ENCODE measurements around the gene GRIK4.

The GRIK4 gene

GRCh38 chr11:120652705-120653335 is 141.3 kb downstream of the GRIK4 start:
- H3K27ac ChIP-seq: no peak overlapping the region
- TF ChIP-seq, protein P1, sequence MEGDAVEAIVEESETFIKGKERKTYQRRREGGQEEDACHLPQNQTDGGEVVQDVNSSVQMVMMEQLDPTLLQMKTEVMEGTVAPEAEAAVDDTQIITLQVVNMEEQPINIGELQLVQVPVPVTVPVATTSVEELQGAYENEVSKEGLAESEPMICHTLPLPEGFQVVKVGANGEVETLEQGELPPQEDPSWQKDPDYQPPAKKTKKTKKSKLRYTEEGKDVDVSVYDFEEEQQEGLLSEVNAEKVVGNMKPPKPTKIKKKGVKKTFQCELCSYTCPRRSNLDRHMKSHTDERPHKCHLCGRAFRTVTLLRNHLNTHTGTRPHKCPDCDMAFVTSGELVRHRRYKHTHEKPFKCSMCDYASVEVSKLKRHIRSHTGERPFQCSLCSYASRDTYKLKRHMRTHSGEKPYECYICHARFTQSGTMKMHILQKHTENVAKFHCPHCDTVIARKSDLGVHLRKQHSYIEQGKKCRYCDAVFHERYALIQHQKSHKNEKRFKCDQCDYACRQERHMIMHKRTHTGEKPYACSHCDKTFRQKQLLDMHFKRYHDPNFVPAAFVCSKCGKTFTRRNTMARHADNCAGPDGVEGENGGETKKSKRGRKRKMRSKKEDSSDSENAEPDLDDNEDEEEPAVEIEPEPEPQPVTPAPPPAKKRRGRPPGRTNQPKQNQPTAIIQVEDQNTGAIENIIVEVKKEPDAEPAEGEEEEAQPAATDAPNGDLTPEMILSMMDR (conservative IDR thresholded peaks at IDR 0.05; ENCODE audit: low read depth, low read length): no peak

DNA sequence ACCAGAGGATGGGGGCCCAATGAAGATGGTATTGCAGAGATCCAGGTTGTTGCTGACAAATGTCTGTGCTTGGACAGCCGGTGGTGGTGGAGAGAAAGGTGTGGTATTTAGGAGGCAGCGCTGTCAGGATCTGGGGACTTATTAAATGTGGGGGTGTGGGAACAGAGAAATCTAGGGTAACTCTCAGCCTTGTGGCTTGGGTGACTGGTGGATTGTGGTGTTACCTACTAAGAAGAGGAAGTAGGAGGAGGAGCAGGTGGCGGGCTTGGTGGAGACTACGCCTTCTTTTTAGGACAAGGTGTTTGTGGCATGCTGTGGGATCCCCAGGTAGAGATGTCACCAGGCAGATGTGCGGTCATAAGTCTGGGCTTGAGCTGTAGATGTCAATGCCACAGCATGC is 144.0 kb downstream of the GRIK4 start:
- Histone ChIP-seq H3K4me3 (IDR thresholded peaks at IDR 0.05; ENCODE audit: insufficient read depth, low read depth, low read length) (no peak overlapping the region), H3K4me2 (no peak overlapping the region), H3K79me2 (ENCODE audit: insufficient read depth, low read depth) (no peaks in the 10 kb centered on the region), H3K36me3 (ENCODE audit: insufficient read depth) (no peaks in the 10 kb centered on the region), H4K20me1 (ENCODE audit: insufficient read depth) (no peaks in the 10 kb centered on the region), H3K27me3 (ENCODE audit: insufficient read depth, low read depth) (no peaks in the 10 kb centered on the region), H2AFZ (ENCODE audit: low read depth) (no peak overlapping the region), H3K4me1 (ENCODE audit: low read depth, poor library complexity, severe bottlenecking) (peaks cover 24% of the 10 kb centered on the region), H3K9ac (no peak overlapping the region), H3K27ac (no peak overlapping the region)
- TF ChIP-seq, protein P1 (conservative IDR thresholded peaks at IDR 0.05; ENCODE audit: low read depth, low read length): no peak

More at GRCh38 chr11:120652705-120653335, 141.3 kb downstream of the GRIK4 start:
- Histone ChIP-seq H3K9ac (no peak overlapping the region), H4K20me1 (ENCODE audit: insufficient read depth) (no peaks in the 10 kb centered on the region), H3K36me3 (ENCODE audit: insufficient read depth) (no peaks in the 10 kb centered on the region), H3K4me3 (IDR thresholded peaks at IDR 0.05; ENCODE audit: insufficient read depth, low read depth, low read length) (no peak overlapping the region), H3K4me1 (ENCODE audit: low read depth, poor library complexity, severe bottlenecking) (peaks cover 12% of the 10 kb centered on the region), H3K4me2 (no peak overlapping the region), H3K27me3 (ENCODE audit: insufficient read depth, low read depth) (no peaks in the 10 kb centered on the region), H2AFZ (ENCODE audit: low read depth) (no peak overlapping the region), H3K79me2 (ENCODE audit: insufficient read depth, low read depth) (no peaks in the 10 kb centered on the region)

DNA sequence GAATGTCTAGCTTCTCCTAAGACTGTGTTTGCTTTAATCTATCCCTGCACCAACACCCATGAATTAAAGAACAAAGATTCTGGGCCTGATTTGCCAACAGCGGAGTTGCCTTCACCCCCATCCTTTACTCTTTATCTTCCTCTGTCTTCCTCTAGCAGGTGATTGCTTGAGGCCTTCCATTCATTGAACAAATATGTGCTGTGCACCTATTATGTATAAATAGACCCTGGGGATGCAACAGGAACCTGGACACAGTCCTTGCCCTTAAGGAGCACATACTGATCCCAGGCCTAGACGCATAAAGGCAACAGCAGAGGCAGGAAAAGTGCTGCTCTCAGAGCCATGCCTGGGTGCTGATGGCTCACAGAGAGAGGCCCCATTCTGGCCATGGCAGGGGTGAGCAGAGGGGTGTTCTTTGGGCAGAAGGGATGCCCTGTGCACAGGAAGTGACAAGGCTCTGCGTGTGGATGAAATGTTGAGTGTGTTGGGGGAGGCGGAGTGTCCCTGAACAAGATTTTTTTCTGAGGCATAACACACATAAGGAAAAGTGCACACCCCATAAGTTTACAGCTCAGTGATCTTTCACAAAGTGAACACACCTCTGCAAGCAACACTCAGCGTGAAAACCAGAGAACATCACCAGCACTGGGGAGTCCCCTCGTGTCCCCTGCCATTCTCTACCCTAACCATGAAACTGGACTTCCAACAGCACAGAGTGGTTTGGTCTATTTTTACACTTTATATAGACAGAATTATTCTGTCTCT is 145.9 kb downstream of the GRIK4 start:
- H3K4me2 ChIP-seq: peak overlapping the region; percentile 19; the same call in 1 of the 2 replicates
- H3K4me3 ChIP-seq (IDR thresholded peaks at IDR 0.05; ENCODE audit: insufficient read depth, low read depth, low read length): no peak overlapping the region
- H3K27me3 ChIP-seq (ENCODE audit: insufficient read depth, low read depth): no peaks in the 10 kb centered on the region
- H3K79me2 ChIP-seq (ENCODE audit: insufficient read depth, low read depth): no peaks in the 10 kb centered on the region
- no peak overlapping the region for H3K9ac ChIP-seq
- H3K27ac ChIP-seq: peak overlapping the region; percentile 64
- TF ChIP-seq, protein P1 (conservative IDR thresholded peaks at IDR 0.05; ENCODE audit: low read depth, low read length): no peak
- no peaks in the 10 kb centered on the region for H4K20me1 ChIP-seq (ENCODE audit: insufficient read depth)
- H3K4me1 ChIP-seq (ENCODE audit: low read depth, poor library complexity, severe bottlenecking): peaks cover 24% of the 10 kb centered on the region
- H3K36me3 ChIP-seq (ENCODE audit: insufficient read depth): no peaks in the 10 kb centered on the region
- no peak overlapping the region for H2AFZ ChIP-seq (ENCODE audit: low read depth)

- Histone ChIP-seq H3K4me2 (peak overlapping the region; percentile 19; the same call in 1 of the 2 replicates), H3K27me3 (ENCODE audit: insufficient read depth, low read depth) (no peaks in the 10 kb centered on the region)
- TF ChIP-seq, protein P1 (conservative IDR thresholded peaks at IDR 0.05; ENCODE audit: low read depth, low read length): no peak
Observed at GRCh38 chr11:120658071-120658423, 146.5 kb downstream of the GRIK4 start.

More at GRCh38 chr11:120658071-120658423, 146.5 kb downstream of the GRIK4 start:
- Histone ChIP-seq H3K9ac (no peak overlapping the region), H2AFZ (ENCODE audit: low read depth) (no peak overlapping the region), H3K79me2 (ENCODE audit: insufficient read depth, low read depth) (no peaks in the 10 kb centered on the region), H3K4me1 (ENCODE audit: low read depth, poor library complexity, severe bottlenecking) (peaks cover 24% of the 10 kb centered on the region), H3K36me3 (ENCODE audit: insufficient read depth) (no peaks in the 10 kb centered on the region), H4K20me1 (ENCODE audit: insufficient read depth) (no peaks in the 10 kb centered on the region), H3K4me3 (IDR thresholded peaks at IDR 0.05; ENCODE audit: insufficient read depth, low read depth, low read length) (no peak overlapping the region), H3K27ac (peak overlapping the region; percentile 64)
